Measurements from ENCODE around the gene PNPLA7. TPM values are rescaled to one million over a fixed set of nuclear protein-coding genes. Genes with fewer than 3 reads are reported as not detected.
A peak's percentile ranks its signal among the peaks of the same experiment; 100 is the strongest.

PNPLA7 gene
- total and polyA plus RNA-seq, 2 of the 4 experiments (the other 2 are of a cell fraction): under 0.01 to 0.89 TPM

DNA sequence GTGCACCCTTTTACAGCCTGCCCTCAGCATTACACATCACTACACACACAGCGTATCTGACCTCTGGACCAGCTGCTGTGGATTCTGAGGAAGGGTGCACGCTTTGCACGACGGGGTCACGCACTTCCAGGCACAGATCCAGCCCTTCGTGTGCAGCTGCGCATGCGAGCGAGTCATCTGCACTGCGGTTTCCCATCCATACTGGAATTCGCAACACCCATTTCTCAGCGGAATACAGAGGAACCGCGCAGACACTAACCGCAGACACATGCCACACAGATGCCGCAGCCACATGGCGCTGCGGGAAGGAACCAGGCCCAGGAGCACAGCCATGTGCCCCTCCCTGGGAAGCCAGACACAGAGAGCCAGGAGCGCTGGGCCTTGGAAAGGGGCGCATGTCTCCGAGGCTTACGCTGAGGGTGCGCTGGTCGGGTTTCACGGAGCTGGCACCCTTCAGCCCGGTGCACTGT lies 43.5 kb downstream of the PNPLA7 start:
- Histone ChIP-seq H3K36me3 (ENCODE audit: control insufficient read depth, insufficient read depth, low read length) (no peaks in the 10 kb centered on the region), H2BK15ac (ENCODE audit: low read depth, low read length) (no peak overlapping the region), H3K79me1 (ENCODE audit: low read depth in 1 of 2, low read length in 2 of 2) (no peaks in the 10 kb centered on the region), H4K5ac (ENCODE audit: low read depth, low read length) (no peak overlapping the region), H3K27me3 (ENCODE audit: control insufficient read depth, insufficient read depth, low read length) (no peaks in the 10 kb centered on the region; the same call in 1 of the 2 replicates), H4K20me1 (ENCODE audit: insufficient read depth, low read length) (no peaks in the 10 kb centered on the region), H3K9me3 (ENCODE audit: control insufficient read depth, insufficient read depth, low read length) (peaks cover 2% of the 10 kb centered on the region; the same call in 1 of the 2 replicates), H3K9ac (ENCODE audit: low read depth, low read length) (no peak overlapping the region), H3K23ac (ENCODE audit: low read depth, low read length) (no peak overlapping the region), H3K27ac (ENCODE audit: insufficient read depth, low read length) (no peak overlapping the region), H2BK5ac (ENCODE audit: low read depth, low read length, poor library complexity, severe bottlenecking) (no peak overlapping the region), H3K4me3 (ENCODE audit: insufficient read depth, low read depth, low read length) (no peak overlapping the region), H3K4me1 (ENCODE audit: control insufficient read depth, insufficient read depth, low read length) (no peaks in the 10 kb centered on the region), H4K91ac (ENCODE audit: insufficient read depth, low read depth, low read length) (no peak overlapping the region), H3K4me2 (ENCODE audit: low read depth, low read length) (no peak overlapping the region), H2BK120ac (ENCODE audit: low read depth, low read length) (no peak overlapping the region), H3K56ac (ENCODE audit: extremely low read depth, insufficient read depth, low read length) (no peak overlapping the region), H2AK5ac (ENCODE audit: low read depth, low read length) (no peak overlapping the region), H2AFZ (replicated peaks; ENCODE audit: low read length, poor library complexity) (no peak overlapping the region), H3K4ac (ENCODE audit: low read depth, low read length) (no peak overlapping the region), H3K14ac (replicated peaks; ENCODE audit: low read depth, low read length) (no peak overlapping the region), H3K9me1 (ENCODE audit: insufficient read depth, low read length) (no peaks in the 10 kb centered on the region), H2AK9ac (replicated peaks; ENCODE audit: low read depth, low read length, poor library complexity) (no peak overlapping the region), H3K18ac (ENCODE audit: low read depth, low read length) (no peak overlapping the region), H4K8ac (ENCODE audit: low read depth in 2 of 2, low read length in 2 of 2) (no peak overlapping the region), H2BK20ac (ENCODE audit: low read depth, low read length) (no peak overlapping the region)
- TF ChIP-seq MXI1 (IDR thresholded peaks at IDR 0.05; ENCODE audit: borderline replicate concordance, low read depth, low read length) (no peak), RAD21 (IDR thresholded peaks at IDR 0.05; ENCODE audit: low read length) (no peak), MAFK (IDR thresholded peaks at IDR 0.05; ENCODE audit: low read depth, low read length) (no peak), RFX5 (IDR thresholded peaks at IDR 0.05; ENCODE audit: low read depth, low read length) (no peak), CHD1 (IDR thresholded peaks at IDR 0.05; ENCODE audit: low read depth, low read length) (no peak), POLR2A (IDR thresholded peaks at IDR 0.05; ENCODE audit: low read depth, low read length) (no peak), BHLHE40 (IDR thresholded peaks at IDR 0.05; ENCODE audit: low read depth, low read length) (no peak), NFE2L2 (IDR thresholded peaks at IDR 0.05; ENCODE audit: low read depth, low read length) (no peak), CEBPB (IDR thresholded peaks at IDR 0.05; ENCODE audit: low read depth, low read length) (no peak), SMC3 (IDR thresholded peaks at IDR 0.05; ENCODE audit: low read depth, low read length) (no peak), MAZ (IDR thresholded peaks at IDR 0.05; ENCODE audit: borderline replicate concordance, low read depth, low read length) (no peak), FOS (IDR thresholded peaks at IDR 0.05; ENCODE audit: low read depth, low read length) (no peak), RCOR1 (IDR thresholded peaks at IDR 0.05; ENCODE audit: insufficient replicate concordance, low read length) (no peak)
- TF ChIP-seq, protein P1, sequence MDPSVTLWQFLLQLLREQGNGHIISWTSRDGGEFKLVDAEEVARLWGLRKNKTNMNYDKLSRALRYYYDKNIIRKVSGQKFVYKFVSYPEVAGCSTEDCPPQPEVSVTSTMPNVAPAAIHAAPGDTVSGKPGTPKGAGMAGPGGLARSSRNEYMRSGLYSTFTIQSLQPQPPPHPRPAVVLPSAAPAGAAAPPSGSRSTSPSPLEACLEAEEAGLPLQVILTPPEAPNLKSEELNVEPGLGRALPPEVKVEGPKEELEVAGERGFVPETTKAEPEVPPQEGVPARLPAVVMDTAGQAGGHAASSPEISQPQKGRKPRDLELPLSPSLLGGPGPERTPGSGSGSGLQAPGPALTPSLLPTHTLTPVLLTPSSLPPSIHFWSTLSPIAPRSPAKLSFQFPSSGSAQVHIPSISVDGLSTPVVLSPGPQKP (IDR thresholded peaks at IDR 0.05; ENCODE audit: borderline replicate concordance, low read depth, low read length): no peak
- TF ChIP-seq, protein P2, sequence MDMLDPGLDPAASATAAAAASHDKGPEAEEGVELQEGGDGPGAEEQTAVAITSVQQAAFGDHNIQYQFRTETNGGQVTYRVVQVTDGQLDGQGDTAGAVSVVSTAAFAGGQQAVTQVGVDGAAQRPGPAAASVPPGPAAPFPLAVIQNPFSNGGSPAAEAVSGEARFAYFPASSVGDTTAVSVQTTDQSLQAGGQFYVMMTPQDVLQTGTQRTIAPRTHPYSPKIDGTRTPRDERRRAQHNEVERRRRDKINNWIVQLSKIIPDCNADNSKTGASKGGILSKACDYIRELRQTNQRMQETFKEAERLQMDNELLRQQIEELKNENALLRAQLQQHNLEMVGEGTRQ (IDR thresholded peaks at IDR 0.05; ENCODE audit: low read depth, low read length): no peak
- TF ChIP-seq, protein P3, sequence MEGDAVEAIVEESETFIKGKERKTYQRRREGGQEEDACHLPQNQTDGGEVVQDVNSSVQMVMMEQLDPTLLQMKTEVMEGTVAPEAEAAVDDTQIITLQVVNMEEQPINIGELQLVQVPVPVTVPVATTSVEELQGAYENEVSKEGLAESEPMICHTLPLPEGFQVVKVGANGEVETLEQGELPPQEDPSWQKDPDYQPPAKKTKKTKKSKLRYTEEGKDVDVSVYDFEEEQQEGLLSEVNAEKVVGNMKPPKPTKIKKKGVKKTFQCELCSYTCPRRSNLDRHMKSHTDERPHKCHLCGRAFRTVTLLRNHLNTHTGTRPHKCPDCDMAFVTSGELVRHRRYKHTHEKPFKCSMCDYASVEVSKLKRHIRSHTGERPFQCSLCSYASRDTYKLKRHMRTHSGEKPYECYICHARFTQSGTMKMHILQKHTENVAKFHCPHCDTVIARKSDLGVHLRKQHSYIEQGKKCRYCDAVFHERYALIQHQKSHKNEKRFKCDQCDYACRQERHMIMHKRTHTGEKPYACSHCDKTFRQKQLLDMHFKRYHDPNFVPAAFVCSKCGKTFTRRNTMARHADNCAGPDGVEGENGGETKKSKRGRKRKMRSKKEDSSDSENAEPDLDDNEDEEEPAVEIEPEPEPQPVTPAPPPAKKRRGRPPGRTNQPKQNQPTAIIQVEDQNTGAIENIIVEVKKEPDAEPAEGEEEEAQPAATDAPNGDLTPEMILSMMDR (conservative IDR thresholded peaks at IDR 0.05; ENCODE audit: low read depth, low read length): no peak
- intact Hi-C loops (cut with micrococcal nuclease): no loop called here
- POLR2A ChIA-PET (ENCODE audit: unreplicated experiment): no interaction called here
- in situ Hi-C loops (cut with MboI; ENCODE audit: low sequenced_read_pairs): no loop called here
- CTCF ChIA-PET: no interaction called here
- BruUV-seq (replicated peaks): no TSS peak
- DNase-seq: peak; percentile 38
- dilution Hi-C loops (cut with HindIII; ENCODE audit: low sequenced_read_pairs, unreplicated experiment): no loop called here
- WGBS, 2 experiments (ENCODE audit: extremely low coverage in 2 of 2, insufficient read length in 1 of 2): 67% methylated on average over 20 of the region's 26 CpGs; no CpG with 5 or more reads in 1 of the 2 experiments
- ATAC-seq (ENCODE audit: low read depth): no peak

Measured in IMR-90 (cell line).